ENCODE measurements around the gene ARHGAP19. TPM values are rescaled to one million over a fixed set of nuclear protein-coding genes. Genes with fewer than 3 reads are reported as not detected.

Gene ARHGAP19
- total and polyA plus RNA-seq, 9 of the 15 experiments (the other 6 are each of a cell fraction or from before 2014, with no cell fraction given), result 14.8 to 49.5 (median 26.8) TPM

- ChIA-PET POLR2A (interaction anchor here (0.6 to 1.2 kb wide), 3 partner anchors 26 to 822 kb away, joined by 3 to 4 read pairs (median 3); no protein-coding TSS in a partner anchor), CTCF (ENCODE audit: low intra/inter-chr PET ratio) (interaction anchor here (0.5 kb wide), 1 partner anchor 88 kb away, joined by 3 read pairs; no protein-coding TSS in a partner anchor)
- intact Hi-C loops (cut with micrococcal nuclease), result loop anchor here (5.0 kb wide), 1 partner anchor 125 kb away; no protein-coding TSS in a partner anchor
- H3K36me3 ChIP-seq (ENCODE audit: control insufficient read depth, insufficient read depth, low read length), result no peaks in the 10 kb centered on the region
- H3K9ac ChIP-seq (ENCODE audit: insufficient read depth in 1 of 2, low read depth in 2 of 2, low read length in 2 of 2), result no peak overlapping the region
- no TSS peak for BruUV-seq (replicated peaks)
- in situ Hi-C loops (cut with MboI), result no loop called here
- H2AFZ ChIP-seq (ENCODE audit: low read depth, low read length), result no peak overlapping the region
- H4K20me1 ChIP-seq (replicated peaks; ENCODE audit: control insufficient read depth, insufficient read depth, low read length), result no peaks in the 10 kb centered on the region
- H3K4me2 ChIP-seq (ENCODE audit: insufficient read depth, low read length), result no peak overlapping the region
- DNase-seq (ENCODE audit: extremely low read depth in 1 of 4, low spot score in 3 of 4), result peak in 1 of 4 experiments; percentile 6
- peaks cover 0 to 10% of the 10 kb centered on the region in 2 experiments; a peak in 2 of 5 replicates for H3K4me1 ChIP-seq (replicated peaks in 1 of 2; ENCODE audit: control insufficient read depth in 2 of 2, insufficient read depth in 2 of 2, low read length in 2 of 2)
- 4% methylated on average over 7 of the region's 7 CpGs for WGBS (ENCODE audit: insufficient coverage, low coverage, missing lambda C conversion rate)
- no peaks in the 10 kb centered on the region for H3K9me1 ChIP-seq (ENCODE audit: control insufficient read depth, insufficient read depth, low read length)
- peaks cover 10 to 31% of the 10 kb centered on the region in 2 experiments for H3K27me3 ChIP-seq (ENCODE audit: control insufficient read depth in 2 of 2, insufficient read depth in 2 of 2, low read length in 2 of 2)
- H3K9me3 ChIP-seq (replicated peaks; ENCODE audit: control insufficient read depth, insufficient read depth, low read depth, low read length), result no peaks in the 10 kb centered on the region
- no peak for ATAC-seq
- H3K79me2 ChIP-seq (ENCODE audit: control insufficient read depth, insufficient read depth, low read length), result no peaks in the 10 kb centered on the region
- H3K4me3 ChIP-seq, result no peak overlapping the region
- FAIRE-seq, result no peak
- no peak for TF ChIP-seq COPS2 (conservative IDR thresholded peaks at IDR 0.05)
- no peak for TF ChIP-seq RBM25 (IDR thresholded peaks at IDR 0.05; ENCODE audit: low read depth, low read length, severe bottlenecking)
- TF ChIP-seq CHD4 (IDR thresholded peaks at IDR 0.05; ENCODE audit: insufficient read depth, insufficient replicate concordance, low read depth, low read length, poor library complexity, severe bottlenecking), result no peak
- TF ChIP-seq ZNF324 (CRISPR knock-in tag; IDR thresholded peaks at IDR 0.05), result no peak
- TF ChIP-seq, protein P1, sequence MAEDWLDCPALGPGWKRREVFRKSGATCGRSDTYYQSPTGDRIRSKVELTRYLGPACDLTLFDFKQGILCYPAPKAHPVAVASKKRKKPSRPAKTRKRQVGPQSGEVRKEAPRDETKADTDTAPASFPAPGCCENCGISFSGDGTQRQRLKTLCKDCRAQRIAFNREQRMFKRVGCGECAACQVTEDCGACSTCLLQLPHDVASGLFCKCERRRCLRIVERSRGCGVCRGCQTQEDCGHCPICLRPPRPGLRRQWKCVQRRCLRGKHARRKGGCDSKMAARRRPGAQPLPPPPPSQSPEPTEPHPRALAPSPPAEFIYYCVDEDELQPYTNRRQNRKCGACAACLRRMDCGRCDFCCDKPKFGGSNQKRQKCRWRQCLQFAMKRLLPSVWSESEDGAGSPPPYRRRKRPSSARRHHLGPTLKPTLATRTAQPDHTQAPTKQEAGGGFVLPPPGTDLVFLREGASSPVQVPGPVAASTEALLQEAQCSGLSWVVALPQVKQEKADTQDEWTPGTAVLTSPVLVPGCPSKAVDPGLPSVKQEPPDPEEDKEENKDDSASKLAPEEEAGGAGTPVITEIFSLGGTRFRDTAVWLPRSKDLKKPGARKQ (CRISPR knock-in tag; IDR thresholded peaks at IDR 0.05), result no peak
- no peak for TF ChIP-seq TAF1 (IDR thresholded peaks at IDR 0.05; ENCODE audit: control insufficient read depth, extremely low read depth, insufficient read depth, low read length, severe bottlenecking)
- no peak for TF ChIP-seq ZNF140 (CRISPR knock-in tag; IDR thresholded peaks at IDR 0.05)
- no peak for TF ChIP-seq ZNF165 (CRISPR knock-in tag; IDR thresholded peaks at IDR 0.05; ENCODE audit: borderline replicate concordance)
- no peak for TF ChIP-seq KDM4B (IDR thresholded peaks at IDR 0.05; ENCODE audit: borderline replicate concordance in 2 of 2, low read depth in 1 of 2)
- TF ChIP-seq THAP7 (CRISPR knock-in tag; IDR thresholded peaks at IDR 0.05), result no peak
- H3K27ac ChIP-seq (ENCODE audit: extremely low read depth, low read depth, low read length), result no peak overlapping the region
Measured at GRCh38 chr10:97197030-97197500, 95.4 kb downstream of the ARHGAP19 start.

Data from K562 (cell line).